GM18951 (cell line): ENCODE measurements around the gene WNT2B.

Experiments used
- POLR2A ChIP-seq: IDR thresholded peaks from 4 replicates; pipeline ENCODE4 v1.6.1; 2011; ENCODE audit warnings: mild to moderate bottlenecking; ENCODE audit not compliant: insufficient read length, insufficient read depth; ENCODE audit errors: extremely low read depth
- in situ Hi-C: fragments of 300-500 bp; cut with MboI; formaldehyde crosslinking; loops from one replicate; pipeline ENCODE4 v1.12.0; 2022; ENCODE audit warnings: low sequenced_read_pairs, mixed read lengths, inconsistent platforms; ENCODE audit not compliant: unreplicated experiment

WNT2B gene

DNA sequence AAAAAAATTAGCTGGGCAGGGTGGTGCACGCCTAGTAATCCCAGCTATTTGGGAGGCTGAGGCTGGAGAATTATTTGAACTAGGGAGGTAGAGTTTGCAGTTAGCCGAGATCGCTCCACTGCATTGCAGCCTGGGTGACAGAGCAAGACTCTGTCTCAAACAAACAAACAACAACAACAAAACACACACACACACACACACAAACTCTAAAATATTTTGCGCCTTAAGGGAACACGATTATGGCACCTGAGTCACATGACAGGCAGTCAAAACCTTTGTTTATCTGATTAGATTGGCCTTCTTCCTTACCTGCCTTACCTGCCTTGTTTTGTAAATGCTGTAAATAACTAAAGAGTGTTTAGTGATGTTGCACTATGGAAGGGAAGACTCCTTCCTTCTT is 20.6 kb upstream of the WNT2B start:
- in situ Hi-C loops: no loop called here
- TF ChIP-seq POLR2A: no peak

DNA sequence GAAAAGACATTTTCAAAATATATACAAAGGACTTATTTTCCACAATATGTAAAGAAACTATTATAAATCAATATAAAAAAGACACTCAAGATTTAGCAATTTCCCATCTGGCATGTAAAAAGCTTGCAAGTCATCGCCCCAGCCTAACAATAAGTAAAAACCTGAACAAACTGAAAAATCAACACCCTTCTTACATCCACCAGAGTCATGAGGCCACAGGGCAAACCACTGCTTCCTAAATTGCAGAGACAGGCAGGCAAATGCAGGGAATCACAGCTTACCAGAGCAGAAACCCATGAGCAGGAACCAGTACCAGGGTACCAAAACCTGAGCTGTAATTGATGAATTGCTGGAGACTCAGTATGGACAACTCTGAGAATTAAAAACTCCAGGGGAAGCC is 16.7 kb upstream of the WNT2B start:
- in situ Hi-C loops: no loop called here
- TF ChIP-seq POLR2A: no peak

GRCh38 chr1:112493351-112493750 is 15.4 kb upstream of the WNT2B start:
- in situ Hi-C loops: no loop called here

DNA sequence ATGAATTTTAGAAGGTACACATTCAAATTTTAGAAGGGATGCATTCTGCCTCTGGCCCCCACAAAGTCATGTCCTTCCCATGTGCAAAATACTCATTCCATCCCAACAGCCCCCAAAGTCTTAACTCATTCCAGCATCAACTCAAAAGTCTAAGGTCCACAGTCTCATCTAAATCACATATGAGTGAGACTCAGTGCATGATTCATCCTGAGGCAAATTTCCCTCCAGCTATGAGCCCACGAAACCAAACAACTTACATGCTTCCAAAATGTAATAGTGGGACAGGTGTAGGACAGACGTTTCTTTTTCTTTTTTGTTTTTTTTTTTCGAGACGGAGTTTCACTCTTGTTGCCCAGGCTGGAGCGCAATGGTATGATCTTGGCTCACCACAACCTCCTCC is 12.5 kb upstream of the WNT2B start:
- in situ Hi-C loops: no loop called here
- no peak for TF ChIP-seq POLR2A

More at GRCh38 chr1:112493351-112493750, 15.4 kb upstream of the WNT2B start:
- TF ChIP-seq POLR2A: no peak

DNA sequence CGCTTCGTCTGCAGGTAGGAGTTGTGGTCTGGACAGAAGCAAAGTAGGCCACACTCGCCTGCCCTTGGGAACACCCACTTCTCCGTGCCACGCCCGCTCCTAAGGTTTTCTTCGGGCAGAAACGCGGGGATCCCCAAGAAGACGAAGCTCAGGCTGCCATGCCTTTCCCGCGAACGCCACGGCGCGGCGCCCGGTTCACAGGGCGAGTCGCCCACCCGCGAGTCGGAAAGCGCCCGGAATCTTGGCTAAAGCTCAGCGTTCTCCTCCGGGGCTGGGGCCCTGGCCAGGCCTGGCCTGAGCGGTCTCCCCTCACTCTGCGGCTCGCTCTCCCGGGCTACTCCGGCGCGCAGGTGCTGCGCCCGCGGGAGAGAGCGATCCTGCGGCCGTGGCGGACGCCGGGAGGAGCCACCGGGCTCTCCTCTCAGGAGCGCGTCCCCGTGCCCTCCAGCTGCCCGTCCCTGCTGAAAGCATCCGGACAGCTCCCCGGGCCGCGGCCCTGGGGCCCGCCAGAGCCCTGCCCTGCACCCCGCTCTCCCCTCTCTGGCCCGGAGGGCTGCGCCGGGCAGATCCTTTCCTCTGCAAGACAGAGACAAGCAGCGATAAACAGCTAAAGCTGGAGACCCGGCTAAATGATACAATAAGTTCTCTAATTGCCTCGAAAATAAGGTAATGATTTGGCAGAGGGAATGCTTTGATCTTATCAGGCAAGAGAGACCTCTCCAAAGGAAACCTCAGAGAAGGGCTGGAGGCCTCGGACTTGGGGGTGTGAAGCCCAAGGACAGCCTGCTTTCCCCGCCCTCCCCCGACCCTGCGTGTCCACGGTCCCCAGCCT is 6.7 kb upstream of the WNT2B start:
- TF ChIP-seq POLR2A: no peak
- in situ Hi-C loops: loop anchor here (10.0 to 25.0 kb wide), 2 partner anchors 113 to 185 kb away; partner anchors contain the start of genes CAPZA1 and ST7L

GRCh38 chr1:112502826-112503225 is 5.9 kb upstream of the WNT2B start:
- in situ Hi-C loops: loop anchor here (10.0 to 25.0 kb wide), 2 partner anchors 112 to 184 kb away; partner anchors contain the start of genes CAPZA1 and ST7L
- no peak for TF ChIP-seq POLR2A

GRCh38 chr1:112504001-112504660 is 4.6 kb upstream of the WNT2B start:
- no peak for TF ChIP-seq POLR2A
- in situ Hi-C loops: loop anchor here (10.0 to 25.0 kb wide), 2 partner anchors 111 to 183 kb away; partner anchors contain the start of genes CAPZA1 and ST7L

DNA sequence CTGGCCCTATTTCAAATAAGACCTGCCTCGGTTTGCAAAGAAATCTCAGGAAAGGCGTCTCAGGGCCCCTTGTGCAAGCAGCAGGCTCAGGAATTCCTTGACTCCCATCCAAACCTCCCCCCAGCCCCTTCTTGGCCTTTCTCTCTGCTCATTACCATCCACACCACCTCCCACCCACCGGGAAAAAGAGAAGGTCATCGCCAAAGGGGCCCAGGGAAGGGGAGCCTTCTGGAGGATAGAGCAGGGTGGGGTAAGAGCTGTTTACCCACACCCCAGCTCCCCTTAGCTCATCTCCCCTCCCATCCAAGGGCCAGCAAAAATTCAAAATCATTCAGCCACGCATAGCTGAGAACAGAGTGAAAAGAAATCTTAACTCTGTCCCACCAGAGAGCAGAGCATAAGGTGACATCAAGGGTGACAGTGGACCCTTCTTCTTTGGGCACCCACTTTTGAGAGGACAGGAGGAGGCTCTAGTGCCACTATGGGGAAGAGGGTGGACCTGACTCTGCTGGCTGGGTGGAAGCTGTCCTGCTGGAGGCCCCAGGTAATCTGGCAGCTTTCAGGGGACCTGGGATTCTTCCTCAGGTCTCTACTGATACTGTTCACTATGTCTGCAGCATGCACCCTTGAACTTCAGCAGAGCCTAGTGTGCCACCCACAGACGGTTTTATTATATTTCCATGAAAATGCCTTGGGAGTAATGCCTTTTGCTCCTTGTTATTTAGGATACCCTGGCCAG is 3.9 kb upstream of the WNT2B start:
- in situ Hi-C loops: loop anchor here (10.0 to 25.0 kb wide), 2 partner anchors 110 to 182 kb away; partner anchors contain the start of genes CAPZA1 and ST7L
- TF ChIP-seq POLR2A: no peak

DNA sequence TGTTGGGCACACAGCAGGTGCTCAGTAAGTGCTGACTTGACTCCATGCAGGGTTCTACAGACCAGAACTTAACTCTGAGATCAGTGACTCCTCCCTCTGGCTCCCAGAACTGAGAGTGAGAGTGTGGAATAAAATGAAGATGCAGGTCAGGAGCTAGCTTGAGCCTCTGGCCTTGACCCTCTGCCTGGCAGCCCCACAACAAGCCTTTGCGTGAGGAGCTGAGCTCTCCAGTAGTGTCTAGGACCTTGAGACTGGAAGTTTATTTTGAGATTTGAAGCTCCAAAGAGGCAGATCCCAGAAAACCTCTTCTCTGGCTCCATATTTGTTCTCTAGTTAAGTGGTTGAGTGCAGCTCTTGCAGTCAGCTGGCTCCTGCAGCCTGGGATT is 3.4 kb upstream of the WNT2B start:
- no peak for TF ChIP-seq POLR2A
- in situ Hi-C loops: loop anchor here (10.0 to 25.0 kb wide), 2 partner anchors 109 to 182 kb away; partner anchors contain the start of genes CAPZA1 and ST7L

GRCh38 chr1:112505878-112506277 is 2.9 kb upstream of the WNT2B start:
- in situ Hi-C loops: loop anchor here (10.0 to 25.0 kb wide), 2 partner anchors 109 to 181 kb away; partner anchors contain the start of genes CAPZA1 and ST7L
- TF ChIP-seq POLR2A: no peak

- TF ChIP-seq POLR2A: no peak
- in situ Hi-C loops: loop anchor here (10.0 to 25.0 kb wide), 2 partner anchors 108 to 181 kb away; partner anchors contain the start of genes CAPZA1 and ST7L
These were observed 2.5 kb upstream of the WNT2B start for GRCh38 chr1:112506306-112506705.

GRCh38 chr1:112506731-112507130 is 2.0 kb upstream of the WNT2B start:
- in situ Hi-C loops: loop anchor here (10.0 to 25.0 kb wide), 2 partner anchors 108 to 181 kb away; partner anchors contain the start of genes CAPZA1 and ST7L
- no peak for TF ChIP-seq POLR2A
